Activated naive CD8-positive, alpha-beta T cell treated with anti-CD3 and anti-CD28 coated beads, Interleukin-2, amount 10 ng/mL, durations not matched to agents 7 days and 5 days (primary cell): ENCODE data around the gene PLCB4. TPM values are rescaled to one million over a fixed set of nuclear protein-coding genes. Genes with fewer than 3 reads are reported as not detected.

Experiments
- ATAC-seq: fragments of 150-1000 bp; cut with Tn5 transposase; one replicate; pipeline ENCODE4 v1.10.0; 2021; ENCODE audit warnings: low read depth, moderate library complexity
- POLR2A ChIA-PET: fragments of 350-600 bp; sonication (Branson Sonifier 250); formaldehyde crosslinking; loops from one replicate; lab custom pipeline; 2021; ENCODE audit warnings: antibody characterized with exemption; lab: Charles Lee
- DNase-seq: peaks from one replicate; pipeline ENCODE4 v3.0.0; 2021
- H3K27ac Mint-ChIP-seq: one replicate; pipeline ENCODE4 v1.8.0; 2022; ENCODE audit warnings: mild to moderate bottlenecking, mixed read lengths
- H3K27me3 Mint-ChIP-seq: one replicate; pipeline ENCODE4 v1.8.0; 2022; ENCODE audit warnings: mild to moderate bottlenecking, moderate library complexity, mixed read lengths
- H3K36me3 Mint-ChIP-seq: one replicate; pipeline ENCODE4 v1.8.0; 2021; ENCODE audit warnings: mild to moderate bottlenecking, mixed read lengths
- H3K4me1 Mint-ChIP-seq: one replicate; pipeline ENCODE4 v1.8.0; 2021; ENCODE audit warnings: mixed read lengths
- H3K4me3 Mint-ChIP-seq: one replicate; pipeline ENCODE4 v1.8.0; 2022; ENCODE audit warnings: mild to moderate bottlenecking, moderate library complexity, mixed read lengths
- H3K9me3 Mint-ChIP-seq: one replicate; pipeline ENCODE4 v1.8.0; 2021; ENCODE audit warnings: mixed read lengths
- total RNA-seq, 2 experiments: library from RNA; stranded (reverse); gene quantifications; one replicate each; pipeline ENCODE4 v1.2.3, GENCODE V29; 2021

Gene PLCB4
- total RNA-seq, 2 experiments from 2014 or later: not detected

- H3K36me3 Mint-ChIP-seq: no peaks in the 10 kb centered on the region
- H3K4me3 Mint-ChIP-seq: no peak overlapping the region
- H3K4me1 Mint-ChIP-seq: no peaks in the 10 kb centered on the region
- peaks cover 2% of the 10 kb centered on the region for H3K9me3 Mint-ChIP-seq
- H3K27me3 Mint-ChIP-seq: no peaks in the 10 kb centered on the region
- no peak for DNase-seq
- no peak for ATAC-seq
- no peak overlapping the region for H3K27ac Mint-ChIP-seq
- POLR2A ChIA-PET: no interaction called here
These were observed 57.6 kb downstream of the PLCB4 start for GRCh38 chr20:9126527-9126926.

DNA sequence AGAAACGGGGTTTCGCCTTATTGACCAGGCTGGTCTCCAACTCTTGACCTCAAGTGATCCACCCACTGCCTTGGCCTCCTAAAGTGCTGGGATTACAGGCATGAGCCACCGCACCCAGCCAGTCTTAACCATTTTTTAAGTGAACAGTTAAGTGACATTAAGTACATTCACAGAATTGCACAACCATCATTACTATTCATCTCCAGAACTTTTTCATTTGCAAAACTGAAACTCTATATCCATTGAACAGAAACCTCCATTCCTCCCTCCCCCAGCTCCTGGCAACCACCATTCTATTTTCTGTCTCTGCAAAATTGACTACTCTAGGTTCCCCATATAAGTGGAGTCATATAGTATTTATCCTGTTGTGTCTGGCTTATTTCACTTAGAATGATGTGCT lies 59.7 kb downstream of the PLCB4 start:
- peaks cover 2% of the 10 kb centered on the region for H3K9me3 Mint-ChIP-seq
- no peaks in the 10 kb centered on the region for H3K36me3 Mint-ChIP-seq
- no peak overlapping the region for H3K27ac Mint-ChIP-seq
- ATAC-seq (no peak), DNase-seq (no peak)
- POLR2A ChIA-PET: no interaction called here
- H3K27me3 Mint-ChIP-seq: no peaks in the 10 kb centered on the region
- H3K4me1 Mint-ChIP-seq: no peaks in the 10 kb centered on the region
- no peak overlapping the region for H3K4me3 Mint-ChIP-seq

GRCh38 chr20:9129756-9130155 lies 60.9 kb downstream of the PLCB4 start:
- POLR2A ChIA-PET: no interaction called here
- Mint-ChIP-seq H3K4me3 (no peak overlapping the region), H3K27ac (no peak overlapping the region), H3K27me3 (no peaks in the 10 kb centered on the region), H3K36me3 (no peaks in the 10 kb centered on the region), H3K9me3 (peaks cover 2% of the 10 kb centered on the region), H3K4me1 (no peaks in the 10 kb centered on the region)
- no peak for DNase-seq
- no peak for ATAC-seq

DNA sequence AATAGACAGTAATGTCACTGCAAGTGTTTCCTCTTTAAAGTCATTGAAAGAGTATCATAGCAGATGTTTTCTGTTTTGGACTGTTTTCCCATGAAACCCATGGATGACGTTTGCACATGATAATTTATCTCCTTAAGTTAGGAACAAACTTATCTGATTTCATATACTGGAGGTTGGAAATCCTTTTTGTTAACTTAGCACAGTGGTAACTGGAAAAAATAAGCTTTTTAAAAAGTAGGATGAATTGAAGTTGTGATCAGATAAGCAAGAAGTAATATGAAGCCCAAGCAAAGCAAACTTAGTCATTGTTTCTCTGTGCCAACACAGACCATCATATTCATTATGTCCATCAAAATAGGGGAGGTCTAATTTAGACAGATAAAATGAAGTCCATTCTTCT lies 61.6 kb downstream of the PLCB4 start:
- H3K27me3 Mint-ChIP-seq: no peaks in the 10 kb centered on the region
- DNase-seq (no peak), ATAC-seq (no peak)
- H3K27ac Mint-ChIP-seq: no peak overlapping the region
- no peaks in the 10 kb centered on the region for H3K36me3 Mint-ChIP-seq
- POLR2A ChIA-PET: no interaction called here
- peaks cover 2% of the 10 kb centered on the region for H3K9me3 Mint-ChIP-seq
- no peak overlapping the region for H3K4me3 Mint-ChIP-seq
- H3K4me1 Mint-ChIP-seq: no peaks in the 10 kb centered on the region

DNA sequence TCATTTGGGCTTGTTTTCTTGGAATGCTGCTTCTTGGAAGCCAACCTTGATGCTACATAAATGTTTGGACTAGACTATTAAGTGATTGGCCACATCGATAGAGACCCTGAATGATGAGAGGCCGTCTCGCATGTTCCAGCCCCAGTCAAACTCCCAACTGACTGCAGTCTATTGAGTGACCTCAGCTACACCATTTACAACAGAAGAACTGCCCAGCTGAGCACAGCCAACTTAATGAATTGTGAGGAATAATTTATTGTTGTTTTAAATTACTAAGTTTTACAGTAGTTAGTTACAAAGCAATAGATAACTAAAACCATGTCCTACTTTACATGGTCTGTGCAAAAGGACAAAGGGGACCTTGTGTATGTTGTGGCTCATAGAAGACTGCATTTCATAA lies 63.0 kb downstream of the PLCB4 start:
- DNase-seq: no peak
- H3K9me3 Mint-ChIP-seq: peaks cover 2% of the 10 kb centered on the region
- ATAC-seq: no peak
- POLR2A ChIA-PET: no interaction called here
- H3K36me3 Mint-ChIP-seq: no peaks in the 10 kb centered on the region
- H3K27ac Mint-ChIP-seq: no peak overlapping the region
- H3K27me3 Mint-ChIP-seq: no peaks in the 10 kb centered on the region
- H3K4me3 Mint-ChIP-seq: no peak overlapping the region
- H3K4me1 Mint-ChIP-seq: no peaks in the 10 kb centered on the region

GRCh38 chr20:9134346-9134745 lies 65.5 kb downstream of the PLCB4 start:
- no peaks in the 10 kb centered on the region for H3K4me1 Mint-ChIP-seq
- ATAC-seq (no peak), DNase-seq (no peak)
- H3K4me3 Mint-ChIP-seq: no peak overlapping the region
- POLR2A ChIA-PET: no interaction called here
- H3K9me3 Mint-ChIP-seq: peaks cover 5% of the 10 kb centered on the region
- H3K27ac Mint-ChIP-seq: no peak overlapping the region
- H3K36me3 Mint-ChIP-seq: no peaks in the 10 kb centered on the region
- H3K27me3 Mint-ChIP-seq: no peaks in the 10 kb centered on the region

- Mint-ChIP-seq H3K4me1 (no peaks in the 10 kb centered on the region), H3K9me3 (peaks cover 11% of the 10 kb centered on the region), H3K27ac (no peak overlapping the region), H3K4me3 (no peak overlapping the region), H3K36me3 (no peaks in the 10 kb centered on the region), H3K27me3 (no peaks in the 10 kb centered on the region)
- POLR2A ChIA-PET: no interaction called here
- ATAC-seq: no peak
- no peak for DNase-seq
These were observed 67.2 kb downstream of the PLCB4 start for GRCh38 chr20:9136114-9136513.

GRCh38 chr20:9137001-9137400 lies 68.1 kb downstream of the PLCB4 start:
- H3K27me3 Mint-ChIP-seq: no peaks in the 10 kb centered on the region
- POLR2A ChIA-PET: no interaction called here
- H3K4me1 Mint-ChIP-seq: no peaks in the 10 kb centered on the region
- peaks cover 14% of the 10 kb centered on the region for H3K9me3 Mint-ChIP-seq
- H3K4me3 Mint-ChIP-seq: no peak overlapping the region
- no peak for ATAC-seq
- H3K36me3 Mint-ChIP-seq: no peaks in the 10 kb centered on the region
- DNase-seq: no peak
- no peak overlapping the region for H3K27ac Mint-ChIP-seq

DNA sequence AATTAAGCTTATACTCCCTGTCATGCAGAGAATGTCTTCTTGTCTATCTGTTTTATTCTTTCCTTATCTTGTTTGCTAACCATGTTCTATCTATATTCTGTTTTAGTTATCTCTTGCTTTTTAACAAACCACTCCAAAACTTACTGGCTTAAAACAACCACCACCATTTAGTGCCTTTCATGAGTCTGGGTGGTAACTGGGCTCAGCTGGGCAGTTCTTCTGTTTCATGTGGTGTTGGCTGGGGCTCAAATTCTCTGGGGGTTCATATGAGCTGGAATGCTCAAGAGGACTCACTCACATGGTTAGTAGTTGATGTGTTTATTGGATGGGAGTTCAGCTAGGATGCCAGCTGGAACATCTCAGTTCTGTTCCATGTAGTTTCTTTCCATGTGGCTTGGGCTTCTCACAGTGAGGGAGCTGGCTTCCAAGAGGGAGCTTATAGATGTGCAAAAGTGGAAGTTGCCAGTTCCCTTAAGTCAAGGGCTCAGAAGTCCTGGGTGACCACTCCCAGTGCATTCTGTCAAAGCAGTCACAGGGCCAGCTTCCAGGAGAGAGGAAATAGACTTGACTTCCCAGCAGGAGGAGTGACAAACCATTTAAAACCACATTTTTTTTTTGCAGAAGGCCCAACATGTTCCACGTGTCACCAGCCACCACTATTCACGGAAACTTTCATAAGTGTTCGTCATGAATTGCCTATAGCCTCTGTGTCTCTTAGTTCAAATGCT lies 70.4 kb downstream of the PLCB4 start:
- ATAC-seq: no peak
- POLR2A ChIA-PET: no interaction called here
- Mint-ChIP-seq H3K27ac (no peak overlapping the region), H3K9me3 (peaks cover 18% of the 10 kb centered on the region), H3K4me1 (no peaks in the 10 kb centered on the region), H3K27me3 (no peaks in the 10 kb centered on the region), H3K36me3 (no peaks in the 10 kb centered on the region), H3K4me3 (no peak overlapping the region)
- no peak for DNase-seq

DNA sequence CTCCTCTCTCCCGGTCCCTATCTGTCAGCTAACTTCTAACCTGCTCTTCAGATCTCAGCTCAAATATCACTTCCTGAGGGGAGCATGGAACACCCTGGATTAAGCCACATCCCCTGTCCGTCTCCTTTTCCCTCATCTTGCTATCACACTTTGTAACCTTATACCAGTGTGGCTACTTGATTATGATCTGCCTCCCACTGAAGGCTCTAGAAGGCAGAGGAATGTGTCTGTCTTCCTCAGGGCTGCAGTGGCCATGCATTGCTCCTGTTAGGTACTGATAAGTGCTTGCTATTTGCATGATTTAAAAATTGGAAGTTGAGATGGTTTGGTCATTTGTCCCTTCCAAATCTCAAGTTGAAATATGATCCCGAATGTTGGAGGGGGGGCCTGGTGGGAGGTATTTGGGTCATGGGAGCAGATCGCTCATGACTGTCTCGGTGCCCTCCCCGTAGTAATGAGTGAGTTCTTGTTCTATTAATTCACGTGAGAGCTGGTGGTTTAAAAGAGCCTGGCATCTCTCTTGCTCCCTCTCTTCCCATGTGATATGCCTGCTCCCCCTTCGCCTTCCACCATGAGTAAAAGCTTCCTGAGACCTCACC lies 71.4 kb downstream of the PLCB4 start:
- H3K4me3 Mint-ChIP-seq: no peak overlapping the region
- no peak for DNase-seq
- peaks cover 18% of the 10 kb centered on the region for H3K9me3 Mint-ChIP-seq
- H3K27ac Mint-ChIP-seq: no peak overlapping the region
- H3K27me3 Mint-ChIP-seq: no peaks in the 10 kb centered on the region
- POLR2A ChIA-PET: no interaction called here
- no peaks in the 10 kb centered on the region for H3K4me1 Mint-ChIP-seq
- ATAC-seq: no peak
- no peaks in the 10 kb centered on the region for H3K36me3 Mint-ChIP-seq

GRCh38 chr20:9141070-9141469 lies 72.2 kb downstream of the PLCB4 start:
- H3K27ac Mint-ChIP-seq: no peak overlapping the region
- H3K4me1 Mint-ChIP-seq: no peaks in the 10 kb centered on the region
- DNase-seq: no peak
- H3K4me3 Mint-ChIP-seq: no peak overlapping the region
- no peak for ATAC-seq
- H3K9me3 Mint-ChIP-seq: peaks cover 18% of the 10 kb centered on the region
- H3K36me3 Mint-ChIP-seq: no peaks in the 10 kb centered on the region
- H3K27me3 Mint-ChIP-seq: no peaks in the 10 kb centered on the region
- POLR2A ChIA-PET: no interaction called here

DNA sequence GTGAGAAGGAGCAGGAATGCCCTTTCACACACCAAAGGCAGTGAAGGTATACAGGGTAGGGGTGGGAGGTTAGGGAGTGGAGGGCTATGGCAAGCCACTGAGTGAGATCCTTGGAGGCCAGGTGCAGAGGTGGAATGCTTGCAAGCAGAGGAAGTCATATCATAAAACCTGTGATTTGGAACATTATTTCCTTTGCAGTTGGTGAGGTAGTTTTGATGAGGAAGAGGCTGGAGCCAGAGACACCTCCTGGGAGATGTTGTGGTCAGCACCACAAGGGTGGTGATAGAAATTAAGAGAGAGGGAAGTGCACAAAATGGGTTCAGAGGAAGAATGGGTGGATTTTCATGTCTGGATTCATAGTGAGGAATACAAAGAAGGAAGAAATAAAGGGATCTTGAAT lies 73.0 kb downstream of the PLCB4 start:
- H3K4me3 Mint-ChIP-seq: no peak overlapping the region
- H3K36me3 Mint-ChIP-seq: no peaks in the 10 kb centered on the region
- ATAC-seq (no peak), DNase-seq (no peak)
- no peaks in the 10 kb centered on the region for H3K27me3 Mint-ChIP-seq
- H3K4me1 Mint-ChIP-seq: no peaks in the 10 kb centered on the region
- peaks cover 18% of the 10 kb centered on the region for H3K9me3 Mint-ChIP-seq
- POLR2A ChIA-PET: no interaction called here
- H3K27ac Mint-ChIP-seq: no peak overlapping the region

DNA sequence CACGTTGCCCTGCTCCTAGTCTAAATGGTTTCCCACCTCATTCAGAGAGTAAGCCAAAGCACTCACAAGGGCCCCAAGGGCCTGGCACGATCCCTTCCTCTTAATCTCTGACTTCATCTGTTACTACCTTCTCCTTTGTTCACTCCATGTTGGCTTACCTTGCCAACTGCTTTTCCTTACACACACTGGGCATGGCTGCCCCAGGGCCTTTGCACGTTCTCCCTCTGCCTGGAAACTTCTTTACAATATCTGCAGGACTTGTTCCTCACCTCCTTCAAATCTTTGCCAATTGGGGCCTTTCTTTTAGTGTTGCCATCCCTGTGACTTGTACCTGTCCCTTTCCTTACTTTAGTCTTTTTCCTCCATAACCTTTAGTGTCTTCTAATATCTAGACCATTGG lies 73.9 kb downstream of the PLCB4 start:
- Mint-ChIP-seq H3K27me3 (no peaks in the 10 kb centered on the region), H3K36me3 (no peaks in the 10 kb centered on the region), H3K4me1 (no peaks in the 10 kb centered on the region), H3K27ac (no peak overlapping the region), H3K9me3 (peaks cover 18% of the 10 kb centered on the region), H3K4me3 (no peak overlapping the region)
- no peak for ATAC-seq
- DNase-seq: no peak
- POLR2A ChIA-PET: no interaction called here

- POLR2A ChIA-PET: no interaction called here
- H3K9me3 Mint-ChIP-seq: peaks cover 17% of the 10 kb centered on the region
- no peaks in the 10 kb centered on the region for H3K36me3 Mint-ChIP-seq
These were observed 75.0 kb downstream of the PLCB4 start for GRCh38 chr20:9143926-9144325.

More at GRCh38 chr20:9143926-9144325, 75.0 kb downstream of the PLCB4 start:
- DNase-seq (no peak), ATAC-seq (no peak)
- Mint-ChIP-seq H3K4me1 (no peaks in the 10 kb centered on the region), H3K27ac (no peak overlapping the region), H3K4me3 (no peak overlapping the region), H3K27me3 (no peaks in the 10 kb centered on the region)
